Subcutaneous adipose tissue (tissue), 4 donors: ENCODE data around the gene ADAM11. TPM values are rescaled to one million over a fixed set of nuclear protein-coding genes. Genes with fewer than 3 reads are reported as not detected.

ENCODE experiments used
- CTCF ChIP-seq: fragments of 450-650 bp; IDR thresholded peaks from one replicate; pipeline ENCODE4 v1.5.1; 2016; ENCODE audit warnings: low read depth, mild to moderate bottlenecking, control low read depth, antibody characterized with exemption, moderate library complexity
- total RNA-seq, 4 donors: library from RNA; depleted of rRNA; stranded (reverse); fragments of >200 nt; gene quantifications; one replicate each; pipeline ENCODE4 v1.1.0, GENCODE V29; 2016

The ADAM11 gene
- total RNA-seq, 4 donors from 2014 or later, result 0.17 to 0.88 (median 0.57) TPM; not detected in 1

GRCh38 chr17:44738214-44738906, 20.4 kb upstream of the ADAM11 start:
- TF ChIP-seq CTCF, result no peak

GRCh38 chr17:44741316-44741715, 17.5 kb upstream of the ADAM11 start:
- TF ChIP-seq CTCF, result no peak

- no peak for TF ChIP-seq CTCF
Measured at GRCh38 chr17:44745301-44745700, 13.5 kb upstream of the ADAM11 start.

GRCh38 chr17:44747566-44747965, 11.2 kb upstream of the ADAM11 start:
- TF ChIP-seq CTCF, result no peak

GRCh38 chr17:44749076-44749979, 9.5 kb upstream of the ADAM11 start:
- no peak for TF ChIP-seq CTCF

- TF ChIP-seq CTCF, result no peak
Measured at GRCh38 chr17:44749980-44750318, 8.8 kb upstream of the ADAM11 start.

GRCh38 chr17:44751331-44751730, 7.5 kb upstream of the ADAM11 start:
- TF ChIP-seq CTCF, result no peak
